ENCODE data around the gene NRP2. TPM values are rescaled to one million over a fixed set of nuclear protein-coding genes. Genes with fewer than 3 reads are reported as not detected.

Gene NRP2
- total RNA-seq, 2 experiments from 2014 or later = 0.63 to 1.6 TPM

- intact Hi-C loops (cut with micrococcal nuclease) = loop anchor here (10.0 kb wide), 1 partner anchor 780 kb away; no protein-coding TSS in a partner anchor
- H3K36me3 Mint-ChIP-seq (ENCODE audit: low read depth) = no peaks in the 10 kb centered on the region
- DNase-seq (no peak), ATAC-seq (no peak)
- H3K9me3 Mint-ChIP-seq = no peaks in the 10 kb centered on the region
- ChIA-PET CTCF (no interaction called here), POLR2A (no interaction called here)
- no peaks in the 10 kb centered on the region for H3K4me1 Mint-ChIP-seq (ENCODE audit: low read depth)
- no peak for TF ChIP-seq CTCF (IDR thresholded peaks at IDR 0.05)
- no peak overlapping the region for H3K4me3 Mint-ChIP-seq
- no peak overlapping the region for H3K27ac Mint-ChIP-seq
- no peaks in the 10 kb centered on the region for H3K27me3 Mint-ChIP-seq
Measured at GRCh38 chr2:205654878-205655605, 27.3 kb upstream of the NRP2 start.

- no peaks in the 10 kb centered on the region for H3K27me3 Mint-ChIP-seq
- intact Hi-C loops (cut with micrococcal nuclease) = loop anchor here (10.0 kb wide), 1 partner anchor 781 kb away; no protein-coding TSS in a partner anchor
- no peaks in the 10 kb centered on the region for H3K36me3 Mint-ChIP-seq (ENCODE audit: low read depth)
- DNase-seq (no peak), ATAC-seq (no peak)
- peaks cover 9% of the 10 kb centered on the region for H3K4me1 Mint-ChIP-seq (ENCODE audit: low read depth)
- no peak overlapping the region for H3K27ac Mint-ChIP-seq
- no peak for TF ChIP-seq CTCF (IDR thresholded peaks at IDR 0.05)
- ChIA-PET POLR2A (no interaction called here), CTCF (interaction anchor here (1.1 kb wide), 1 partner anchor 21 kb away, joined by 3 read pairs; no protein-coding TSS in a partner anchor)
- H3K4me3 Mint-ChIP-seq = no peak overlapping the region
- H3K9me3 Mint-ChIP-seq = no peaks in the 10 kb centered on the region
Measured at GRCh38 chr2:205655779-205656456, 26.4 kb upstream of the NRP2 start.

GRCh38 chr2:205656461-205656860 lies 25.8 kb upstream of the NRP2 start:
- Mint-ChIP-seq H3K4me3 (no peak overlapping the region), H3K27ac (no peak overlapping the region), H3K9me3 (no peaks in the 10 kb centered on the region), H3K4me1 (ENCODE audit: low read depth) (peaks cover 14% of the 10 kb centered on the region), H3K36me3 (ENCODE audit: low read depth) (no peaks in the 10 kb centered on the region), H3K27me3 (no peaks in the 10 kb centered on the region)
- no peak for DNase-seq
- POLR2A ChIA-PET = no interaction called here
- intact Hi-C loops (cut with micrococcal nuclease) = loop anchor here (10.0 kb wide), 1 partner anchor 782 kb away; no protein-coding TSS in a partner anchor
- CTCF ChIA-PET = interaction anchor here (1.1 kb wide), 1 partner anchor 21 kb away, joined by 3 read pairs; no protein-coding TSS in a partner anchor
- ATAC-seq = no peak
- no peak for TF ChIP-seq CTCF (IDR thresholded peaks at IDR 0.05)

- Mint-ChIP-seq H3K36me3 (ENCODE audit: low read depth) (no peaks in the 10 kb centered on the region), H3K4me1 (ENCODE audit: low read depth) (peaks cover 17% of the 10 kb centered on the region), H3K27ac (no peak overlapping the region), H3K4me3 (no peak overlapping the region), H3K9me3 (no peaks in the 10 kb centered on the region), H3K27me3 (no peaks in the 10 kb centered on the region)
- DNase-seq = no peak
- ChIA-PET POLR2A (no interaction called here), CTCF (no interaction called here)
- TF ChIP-seq CTCF (IDR thresholded peaks at IDR 0.05) = no peak
- intact Hi-C loops (cut with micrococcal nuclease) = loop anchor here (10.0 kb wide), 1 partner anchor 782 kb away; no protein-coding TSS in a partner anchor
- no peak for ATAC-seq
Measured at GRCh38 chr2:205656941-205657340, 25.4 kb upstream of the NRP2 start.

GRCh38 chr2:205657579-205657978 lies 24.7 kb upstream of the NRP2 start:
- H3K27ac Mint-ChIP-seq = no peak overlapping the region

More at GRCh38 chr2:205657579-205657978, 24.7 kb upstream of the NRP2 start:
- H3K36me3 Mint-ChIP-seq (ENCODE audit: low read depth) = no peaks in the 10 kb centered on the region
- no peak for ATAC-seq
- CTCF ChIA-PET = interaction anchor here (1.0 kb wide), 2 partner anchors 18 to 31 kb away, joined by 3 to 4 read pairs; no protein-coding TSS in a partner anchor
- intact Hi-C loops (cut with micrococcal nuclease) = loop anchor here (10.0 kb wide), 1 partner anchor 783 kb away; no protein-coding TSS in a partner anchor
- no peak for DNase-seq
- H3K27me3 Mint-ChIP-seq = no peaks in the 10 kb centered on the region
- POLR2A ChIA-PET = no interaction called here
- no peak for TF ChIP-seq CTCF (IDR thresholded peaks at IDR 0.05)
- no peaks in the 10 kb centered on the region for H3K9me3 Mint-ChIP-seq
- no peak overlapping the region for H3K4me3 Mint-ChIP-seq
- peaks cover 22% of the 10 kb centered on the region for H3K4me1 Mint-ChIP-seq (ENCODE audit: low read depth)
